Ishikawa (cell line): ENCODE results near the gene EMP2.

ENCODE experiments used
- CEBPB ChIP-seq: IDR thresholded peaks from 2 replicates; pipeline ENCODE4 v1.6.1; 2012
- CREB1 ChIP-seq: IDR thresholded peaks from 2 replicates; pipeline ENCODE4 v1.6.1; 2012; ENCODE audit warnings: low read depth
- EP300 ChIP-seq: IDR thresholded peaks from 2 replicates; pipeline ENCODE4 v1.6.1; 2012; ENCODE audit warnings: borderline replicate concordance
- FOXM1 ChIP-seq: IDR thresholded peaks from 2 replicates; pipeline ENCODE4 v1.6.1; 2012; ENCODE audit warnings: low read depth, borderline replicate concordance
- NFIC ChIP-seq: IDR thresholded peaks from 2 replicates; pipeline ENCODE4 v1.6.1; 2012
- TEAD4 ChIP-seq: IDR thresholded peaks from 2 replicates; pipeline ENCODE4 v1.6.1; 2012
- YY1 ChIP-seq: IDR thresholded peaks from 2 replicates; pipeline ENCODE4 v1.6.1; 2012; ENCODE audit warnings: low read depth

DNA sequence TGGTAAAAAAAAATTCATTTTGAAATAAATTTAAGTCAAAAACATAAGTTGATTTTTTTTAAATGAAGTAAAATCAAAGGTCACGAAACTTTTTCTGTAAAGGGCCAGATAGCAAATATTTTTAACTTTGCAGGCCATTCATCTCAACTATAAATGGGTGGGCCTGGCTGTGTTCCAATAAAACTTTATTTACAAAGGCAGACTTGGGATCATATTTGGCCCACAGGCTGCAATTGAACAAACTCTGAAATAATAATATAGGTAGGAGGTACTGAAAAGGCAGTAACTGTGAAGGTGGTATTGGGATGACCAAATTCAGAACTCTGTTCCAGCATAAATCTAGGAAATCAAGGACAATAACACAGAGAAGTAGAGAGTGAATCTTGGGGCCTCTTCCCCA is 12.2 kb upstream of the EMP2 start:
- TF ChIP-seq NFIC: no peak
- no peak for TF ChIP-seq FOXM1
- no peak for TF ChIP-seq EP300
- TF ChIP-seq CEBPB: no peak
- TF ChIP-seq TEAD4: no peak
- TF ChIP-seq CREB1: no peak
- TF ChIP-seq YY1: no peak
